ENCODE measurements around the gene ACOX3. TPM values are rescaled to one million over a fixed set of nuclear protein-coding genes. Genes with fewer than 3 reads are reported as not detected.
"Not testable (repeated sequence)": the region's sequence is repeated elsewhere in the genome, so short reads cannot be mapped to it uniquely, and the experiment has no call there.

ACOX3 gene
- polyA plus RNA-seq, 2 of the 4 experiments (the other 2 are of a cell fraction) = 4.9 to 8.2 TPM

- TF ChIP-seq RARB (CRISPR knock-in tag; IDR thresholded peaks at IDR 0.05) = no peak
- TF ChIP-seq MYC (IDR thresholded peaks at IDR 0.05; ENCODE audit: borderline replicate concordance, low read length) = no peak
- TF ChIP-seq MAX (IDR thresholded peaks at IDR 0.05) = no peak
- TF ChIP-seq NR3C1 (IDR thresholded peaks at IDR 0.05) = no peak
- TF ChIP-seq SMC3 (IDR thresholded peaks at IDR 0.05) = no peak
- no peak for TF ChIP-seq JUN (IDR thresholded peaks at IDR 0.05)
- TF ChIP-seq RNF2 (IDR thresholded peaks at IDR 0.05; ENCODE audit: borderline replicate concordance, low read depth) = no peak
- no peak for TF ChIP-seq GATA3 (IDR thresholded peaks at IDR 0.05; ENCODE audit: borderline replicate concordance)
- TF ChIP-seq ZSCAN20 (CRISPR knock-in tag; IDR thresholded peaks at IDR 0.05) = no peak
- no peak for TF ChIP-seq HES2 (IDR thresholded peaks at IDR 0.05)
- no peak for TF ChIP-seq USF2 (IDR thresholded peaks at IDR 0.05)
- ChIA-PET POLR2A (no interaction called here), CTCF (no interaction called here)
- H3K4me3 ChIP-seq = no peak overlapping the region
- no peak overlapping the region for H3K4me2 ChIP-seq
- 55% methylated on average over 4 of the region's 4 CpGs for WGBS (ENCODE audit: missing lambda C conversion rate)
- FAIRE-seq (no peak), ATAC-seq (no peak), DNase-seq (ENCODE audit: low read depth in 1 of 2, low spot score in 1 of 2) (no peak)
- H3K27ac ChIP-seq = no peak overlapping the region
- peaks cover 10% of the 10 kb centered on the region for H3K4me1 ChIP-seq
- no peaks in the 10 kb centered on the region for H3K9me3 ChIP-seq
Observed at GRCh38 chr4:8422327-8422726, 18.2 kb downstream of the ACOX3 start.

GRCh38 chr4:8420151-8420550, 20.4 kb downstream of the ACOX3 start:
- CTCF ChIA-PET = interaction anchor here (1.3 to 2.9 kb wide), 7 partner anchors 8 to 244 kb away, joined by 3 to 10 read pairs (median 5); no protein-coding TSS in a partner anchor
- peak overlapping the region in 1 of 2 experiments; percentile 28; a peak in 1 of 6 replicates for H3K27ac ChIP-seq
- H3K4me3 ChIP-seq; FAIRE-seq; H3K4me1 ChIP-seq; ATAC-seq; DNase-seq (ENCODE audit: low read depth in 1 of 2, low spot score in 1 of 2); H3K9me3 ChIP-seq; H3K4me2 ChIP-seq: not testable (repeated sequence)
- POLR2A ChIA-PET = interaction anchor here (0.6 to 1.4 kb wide), 2 partner anchors 8 to 9 kb away, joined by 4 read pairs; no protein-coding TSS in a partner anchor

GRCh38 chr4:8419222-8420041, 21.1 kb downstream of the ACOX3 start:
- ChIA-PET CTCF (interaction anchor here (1.3 to 2.9 kb wide), 7 partner anchors 9 to 243 kb away, joined by 3 to 10 read pairs (median 5); no protein-coding TSS in a partner anchor), POLR2A (interaction anchor here (0.6 to 1.4 kb wide), 2 partner anchors 9 kb away, joined by 4 read pairs; no protein-coding TSS in a partner anchor)
- Histone ChIP-seq H3K27ac (peak overlapping the region; percentile 3 to 28; a peak in 4 of 6 replicates), H3K4me2 (0 out of 3 replicates have a peak overlapping the region, but pooled peaks have one; percentile 9), H3K9me3 (no peaks in the 10 kb centered on the region), H3K4me3 (no peak overlapping the region), H3K4me1 (peaks cover 10% of the 10 kb centered on the region)
- DNase-seq (ENCODE audit: low read depth in 1 of 2, low spot score in 1 of 2) = peak in 1 of 2 experiments; percentile 14
- TF ChIP-seq USF2 (IDR thresholded peaks at IDR 0.05) (no peak), NFE2L2 (conservative IDR thresholded peaks at IDR 0.05; ENCODE audit: low read length) (peak; percentile 57), MAFK (IDR thresholded peaks at IDR 0.05; ENCODE audit: partially characterized antibody) (peak; percentile 85)
- no peak for FAIRE-seq
- 73% methylated on average over 12 of the region's 12 CpGs for WGBS (ENCODE audit: missing lambda C conversion rate)
- ATAC-seq = no peak

- WGBS (ENCODE audit: missing lambda C conversion rate) = 82% methylated on average over 9 of the region's 11 CpGs
- ChIA-PET CTCF (interaction anchor here (0.8 to 1.7 kb wide), 5 partner anchors 9 to 241 kb away, joined by 3 to 6 read pairs (median 3); no protein-coding TSS in a partner anchor), POLR2A (no interaction called here)
- no peak overlapping the region for H3K27ac ChIP-seq
- no peak for DNase-seq (ENCODE audit: low read depth in 1 of 2, low spot score in 1 of 2)
- TF ChIP-seq ESRRA (IDR thresholded peaks at IDR 0.05; ENCODE audit: borderline replicate concordance, low read length) = no peak
- no peak for TF ChIP-seq FOXS1 (CRISPR knock-in tag; IDR thresholded peaks at IDR 0.05)
- no peak for TF ChIP-seq FOSB (CRISPR knock-in tag; IDR thresholded peaks at IDR 0.05)
- no peak for TF ChIP-seq HOXB5 (CRISPR knock-in tag; IDR thresholded peaks at IDR 0.05)
- TF ChIP-seq NPAS2 (CRISPR knock-in tag; IDR thresholded peaks at IDR 0.05; ENCODE audit: borderline replicate concordance) = no peak
- TF ChIP-seq RAD21 (conservative IDR thresholded peaks at IDR 0.05 in 1 of 2, IDR thresholded peaks at IDR 0.05 in 1 of 2) = no peak
- no peak for TF ChIP-seq USF2 (IDR thresholded peaks at IDR 0.05)
- H3K4me2 ChIP-seq = no peak overlapping the region
- H3K9me3 ChIP-seq = no peaks in the 10 kb centered on the region
- H3K4me1 ChIP-seq = peaks cover 10% of the 10 kb centered on the region
- no peak for ATAC-seq
- no peak for FAIRE-seq
- H3K4me3 ChIP-seq = no peak overlapping the region
Observed at GRCh38 chr4:8417071-8417614, 23.4 kb downstream of the ACOX3 start.
